ENCODE results near the gene USF2. TPM values are rescaled to one million over a fixed set of nuclear protein-coding genes. Genes with fewer than 3 reads are reported as not detected.

The USF2 gene
- total and polyA plus RNA-seq, 2 of the 4 experiments (the other 2 are of a cell fraction) = 21.3 to 65.6 TPM

DNA sequence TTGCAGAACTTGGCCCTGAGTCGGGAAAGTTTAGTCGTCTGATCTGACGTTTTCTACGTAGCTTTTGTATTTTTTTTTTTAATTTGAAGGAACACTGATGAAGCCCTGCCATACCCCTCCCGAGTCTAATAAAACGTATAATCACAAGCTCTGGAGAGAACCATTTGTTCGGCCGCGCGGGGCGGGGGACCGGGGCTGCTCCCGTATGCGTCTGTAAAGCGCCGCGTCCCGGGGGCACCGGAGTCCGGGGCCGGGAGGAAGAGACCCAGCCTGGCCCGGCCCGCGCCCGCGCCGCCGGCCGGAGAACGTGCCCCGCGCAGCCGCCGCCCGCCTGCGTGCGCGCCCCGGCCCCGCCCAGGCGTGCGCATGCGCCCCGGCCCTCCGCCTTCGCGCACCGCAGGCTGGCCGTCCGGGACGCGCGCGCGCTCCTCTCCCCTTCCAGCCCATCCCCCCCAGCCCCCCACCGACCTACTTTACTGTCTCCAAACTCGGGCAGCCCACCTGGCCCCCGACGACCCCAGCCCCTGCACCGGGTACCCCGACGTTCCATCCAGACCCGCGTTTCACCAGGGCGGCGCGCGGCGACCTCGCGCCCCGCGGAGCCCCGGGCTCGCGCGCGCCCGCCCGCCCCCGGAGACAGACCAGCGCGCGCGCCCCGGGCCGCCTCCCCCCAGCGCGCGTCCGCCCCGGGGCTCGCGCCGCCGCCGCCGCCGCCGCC lies 785 bp upstream of the USF2 start:
- ChIA-PET POLR2A (ENCODE audit: unreplicated experiment) (interaction anchor here (0.6 kb wide), 4 partner anchors 10 to 488 kb away, joined by 3 to 10 read pairs (median 4); no protein-coding TSS in a partner anchor), CTCF (interaction anchor here (0.6 kb wide), 1 partner anchor 60 kb away, joined by 3 read pairs; no protein-coding TSS in a partner anchor)
- H2BK5ac ChIP-seq (ENCODE audit: low read depth, low read length, poor library complexity, severe bottlenecking) = peak overlapping the region; percentile 92
- dilution Hi-C loops (cut with HindIII; ENCODE audit: low sequenced_read_pairs, unreplicated experiment) = no loop called here
- in situ Hi-C loops (cut with MboI; ENCODE audit: low sequenced_read_pairs) = no loop called here
- H2AK9ac ChIP-seq (replicated peaks; ENCODE audit: low read depth, low read length, poor library complexity) = peak overlapping the region; percentile 99
- H3K79me1 ChIP-seq (ENCODE audit: low read depth in 1 of 2, low read length in 2 of 2) = peaks cover 14 to 42% of the 10 kb centered on the region in 2 experiments
- peak overlapping the region; percentile 42 for H3K18ac ChIP-seq (ENCODE audit: low read depth, low read length)
- peak overlapping the region; percentile 54 for H3K4me2 ChIP-seq (ENCODE audit: low read depth, low read length)
- ATAC-seq (ENCODE audit: low read depth) (peak; percentile 69), DNase-seq (peak; percentile 67)
- peak overlapping the region; percentile 87 for H3K4ac ChIP-seq (ENCODE audit: low read depth, low read length)
- peak overlapping the region; percentile 95 for H2AFZ ChIP-seq (replicated peaks; ENCODE audit: low read length, poor library complexity)
- peak overlapping the region; percentile 73 for H3K4me3 ChIP-seq (ENCODE audit: insufficient read depth, low read depth, low read length)
- peak overlapping the region; percentile 95 for H3K27ac ChIP-seq (ENCODE audit: insufficient read depth, low read length)
- WGBS, 2 experiments (ENCODE audit: extremely low coverage in 2 of 2, insufficient read length in 1 of 2) = 0% methylated on average over 5 of the region's 100 CpGs; no CpG with 5 or more reads in 1 of the 2 experiments
- no peaks in the 10 kb centered on the region for H3K9me3 ChIP-seq (ENCODE audit: control insufficient read depth, insufficient read depth, low read length)
- H3K4me1 ChIP-seq (ENCODE audit: control insufficient read depth, insufficient read depth, low read length) = peaks cover 7% of the 10 kb centered on the region
- H2BK15ac ChIP-seq (ENCODE audit: low read depth, low read length) = no peak overlapping the region; the same call in 2 of the 3 replicates
- peaks cover 27% of the 10 kb centered on the region for H3K36me3 ChIP-seq (ENCODE audit: control insufficient read depth, insufficient read depth, low read length)
- H3K9me1 ChIP-seq (ENCODE audit: insufficient read depth, low read length) = peaks cover 8% of the 10 kb centered on the region
- peak overlapping the region; percentile 99 for H3K56ac ChIP-seq (ENCODE audit: extremely low read depth, insufficient read depth, low read length)
- intact Hi-C loops (cut with micrococcal nuclease) = loop anchor here (2.0 to 5.0 kb wide), 2 partner anchors 126 to 201 kb away; partner anchors contain the start of gene FXYD7
- peak overlapping the region; percentile 65 for H4K5ac ChIP-seq (ENCODE audit: low read depth, low read length)
- peak overlapping the region; percentile 79; the same call in 1 of the 2 replicates for H2BK120ac ChIP-seq (ENCODE audit: low read depth, low read length)
- H4K20me1 ChIP-seq (ENCODE audit: insufficient read depth, low read length) = no peaks in the 10 kb centered on the region
- no peaks in the 10 kb centered on the region for H3K27me3 ChIP-seq (ENCODE audit: control insufficient read depth, insufficient read depth, low read length)
- peak overlapping the region; percentile 83 for H3K23ac ChIP-seq (ENCODE audit: low read depth, low read length)
- H3K14ac ChIP-seq (replicated peaks; ENCODE audit: low read depth, low read length) = peak overlapping the region; percentile 86
- peak overlapping the region; percentile 98 for H2AK5ac ChIP-seq (ENCODE audit: low read depth, low read length)
- BruUV-seq (replicated peaks) = no TSS peak
- peak overlapping the region; percentile 98 to 100 for H4K8ac ChIP-seq (ENCODE audit: low read depth in 2 of 2, low read length in 2 of 2)
- H4K91ac ChIP-seq (ENCODE audit: insufficient read depth, low read depth, low read length) = peak overlapping the region; percentile 89
- no peak overlapping the region for H2BK20ac ChIP-seq (ENCODE audit: low read depth, low read length)
- H3K9ac ChIP-seq (ENCODE audit: low read depth, low read length) = peak overlapping the region; percentile 92
- TF ChIP-seq MAZ (IDR thresholded peaks at IDR 0.05; ENCODE audit: borderline replicate concordance, low read depth, low read length) (no peak), MXI1 (IDR thresholded peaks at IDR 0.05; ENCODE audit: borderline replicate concordance, low read depth, low read length) (no peak), RFX5 (IDR thresholded peaks at IDR 0.05; ENCODE audit: low read depth, low read length) (no peak), CHD1 (IDR thresholded peaks at IDR 0.05; ENCODE audit: low read depth, low read length) (no peak), RCOR1 (IDR thresholded peaks at IDR 0.05; ENCODE audit: insufficient replicate concordance, low read length) (no peak), CEBPB (IDR thresholded peaks at IDR 0.05; ENCODE audit: low read depth, low read length) (no peak), FOS (IDR thresholded peaks at IDR 0.05; ENCODE audit: low read depth, low read length) (no peak), SMC3 (IDR thresholded peaks at IDR 0.05; ENCODE audit: low read depth, low read length) (no peak), NFE2L2 (IDR thresholded peaks at IDR 0.05; ENCODE audit: low read depth, low read length) (no peak), POLR2A (IDR thresholded peaks at IDR 0.05; ENCODE audit: low read depth, low read length) (peak; percentile 56), RAD21 (IDR thresholded peaks at IDR 0.05; ENCODE audit: low read length) (no peak), BHLHE40 (IDR thresholded peaks at IDR 0.05; ENCODE audit: low read depth, low read length) (peak; percentile 29; the same call in 1 of the 2 replicates)
- TF ChIP-seq, protein P1, sequence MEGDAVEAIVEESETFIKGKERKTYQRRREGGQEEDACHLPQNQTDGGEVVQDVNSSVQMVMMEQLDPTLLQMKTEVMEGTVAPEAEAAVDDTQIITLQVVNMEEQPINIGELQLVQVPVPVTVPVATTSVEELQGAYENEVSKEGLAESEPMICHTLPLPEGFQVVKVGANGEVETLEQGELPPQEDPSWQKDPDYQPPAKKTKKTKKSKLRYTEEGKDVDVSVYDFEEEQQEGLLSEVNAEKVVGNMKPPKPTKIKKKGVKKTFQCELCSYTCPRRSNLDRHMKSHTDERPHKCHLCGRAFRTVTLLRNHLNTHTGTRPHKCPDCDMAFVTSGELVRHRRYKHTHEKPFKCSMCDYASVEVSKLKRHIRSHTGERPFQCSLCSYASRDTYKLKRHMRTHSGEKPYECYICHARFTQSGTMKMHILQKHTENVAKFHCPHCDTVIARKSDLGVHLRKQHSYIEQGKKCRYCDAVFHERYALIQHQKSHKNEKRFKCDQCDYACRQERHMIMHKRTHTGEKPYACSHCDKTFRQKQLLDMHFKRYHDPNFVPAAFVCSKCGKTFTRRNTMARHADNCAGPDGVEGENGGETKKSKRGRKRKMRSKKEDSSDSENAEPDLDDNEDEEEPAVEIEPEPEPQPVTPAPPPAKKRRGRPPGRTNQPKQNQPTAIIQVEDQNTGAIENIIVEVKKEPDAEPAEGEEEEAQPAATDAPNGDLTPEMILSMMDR (conservative IDR thresholded peaks at IDR 0.05; ENCODE audit: low read depth, low read length) = no peak
- TF ChIP-seq, protein P2, sequence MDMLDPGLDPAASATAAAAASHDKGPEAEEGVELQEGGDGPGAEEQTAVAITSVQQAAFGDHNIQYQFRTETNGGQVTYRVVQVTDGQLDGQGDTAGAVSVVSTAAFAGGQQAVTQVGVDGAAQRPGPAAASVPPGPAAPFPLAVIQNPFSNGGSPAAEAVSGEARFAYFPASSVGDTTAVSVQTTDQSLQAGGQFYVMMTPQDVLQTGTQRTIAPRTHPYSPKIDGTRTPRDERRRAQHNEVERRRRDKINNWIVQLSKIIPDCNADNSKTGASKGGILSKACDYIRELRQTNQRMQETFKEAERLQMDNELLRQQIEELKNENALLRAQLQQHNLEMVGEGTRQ (IDR thresholded peaks at IDR 0.05; ENCODE audit: low read depth, low read length) = no peak

Measured in IMR-90 (cell line).